Suprapubic skin (tissue), 4 donors: ENCODE data around the gene DCUN1D3. TPM values are rescaled to one million over a fixed set of nuclear protein-coding genes. Genes with fewer than 3 reads are reported as not detected.
"Not testable (repeated sequence)": the region's sequence is repeated elsewhere in the genome, so short reads cannot be mapped to it uniquely, and the experiment has no call there.

Experiments used
- DNase-seq, 2 donors: peaks; one replicate each; pipeline ENCODE4 v3.0.0-alpha.2; 2019; ENCODE audit warnings: low spot score in 2 of 2
- H3K27ac ChIP-seq: fragments of 200-600 bp; sonication (generic); one replicate; pipeline ENCODE4 v1.5.1; 2019
- H3K27me3 ChIP-seq: fragments of 200-600 bp; sonication (generic); one replicate; pipeline ENCODE4 v1.5.1; 2019
- H3K36me3 ChIP-seq: fragments of 200-600 bp; sonication (generic); one replicate; pipeline ENCODE4 v1.5.1; 2019
- H3K4me1 ChIP-seq: fragments of 200-600 bp; sonication (generic); one replicate; pipeline ENCODE4 v1.5.1; 2019
- H3K4me3 ChIP-seq: fragments of 200-600 bp; sonication (generic); one replicate; pipeline ENCODE4 v1.5.1; 2019; ENCODE audit warnings: mild to moderate bottlenecking
- H3K9me3 ChIP-seq: fragments of 200-600 bp; sonication (generic); one replicate; pipeline ENCODE4 v1.5.1; 2019
- EP300 ChIP-seq: sonication (generic); formaldehyde crosslinking; IDR thresholded peaks from one replicate; pipeline ENCODE4 v1.6.1; 2017; ENCODE audit warnings: antibody characterized with exemption
- POLR2A ChIP-seq, 2 donors: fragments of 450-650 bp; IDR thresholded peaks; one replicate each; pipeline ENCODE4 v1.6.1; 2017; ENCODE audit warnings: antibody characterized with exemption in 2 of 2, mild to moderate bottlenecking in 2 of 2, moderate library complexity in 2 of 2
- POLR2AphosphoS5 ChIP-seq, 3 donors: sonication (generic); formaldehyde crosslinking; IDR thresholded peaks; one replicate each; pipeline ENCODE4 v1.6.1; 2017; ENCODE audit warnings: antibody characterized with exemption in 3 of 3
- WGBS: methylation state at CpG from one replicate; pipeline ENCODE4 v1.1.5; 2018; 5-methylcytosine and 5-hydroxymethylcytosine counted together
- total RNA-seq, 4 donors: library from RNA; depleted of rRNA; stranded (reverse); fragments of >200 nt; gene quantifications; one replicate each; pipeline ENCODE4 v1.1.0, GENCODE V29; 2016
- TF ChIP-seq, protein P1 (sequence below), 2 donors: fragments of 200-600 bp in 1 of 2; fragments of 450-650 bp in 1 of 2; sonication (generic) in 1 of 2; IDR thresholded peaks; one replicate each; pipeline ENCODE4 v1.5.1; 2016 to 2019; ENCODE audit warnings: antibody characterized with exemption in 2 of 2, mild to moderate bottlenecking in 1 of 2, moderate library complexity in 1 of 2

Gene DCUN1D3
- total RNA-seq, 4 donors from 2014 or later, result 16.6 to 31.8 (median 21.1) TPM

- Histone ChIP-seq H3K36me3 (peaks cover 6% of the 10 kb centered on the region), H3K27me3 (no peaks in the 10 kb centered on the region), H3K27ac (peak overlapping the region; percentile 83), H3K4me3 (no peak overlapping the region), H3K9me3 (no peaks in the 10 kb centered on the region), H3K4me1 (peaks cover 73% of the 10 kb centered on the region)
- TF ChIP-seq, protein P1, sequence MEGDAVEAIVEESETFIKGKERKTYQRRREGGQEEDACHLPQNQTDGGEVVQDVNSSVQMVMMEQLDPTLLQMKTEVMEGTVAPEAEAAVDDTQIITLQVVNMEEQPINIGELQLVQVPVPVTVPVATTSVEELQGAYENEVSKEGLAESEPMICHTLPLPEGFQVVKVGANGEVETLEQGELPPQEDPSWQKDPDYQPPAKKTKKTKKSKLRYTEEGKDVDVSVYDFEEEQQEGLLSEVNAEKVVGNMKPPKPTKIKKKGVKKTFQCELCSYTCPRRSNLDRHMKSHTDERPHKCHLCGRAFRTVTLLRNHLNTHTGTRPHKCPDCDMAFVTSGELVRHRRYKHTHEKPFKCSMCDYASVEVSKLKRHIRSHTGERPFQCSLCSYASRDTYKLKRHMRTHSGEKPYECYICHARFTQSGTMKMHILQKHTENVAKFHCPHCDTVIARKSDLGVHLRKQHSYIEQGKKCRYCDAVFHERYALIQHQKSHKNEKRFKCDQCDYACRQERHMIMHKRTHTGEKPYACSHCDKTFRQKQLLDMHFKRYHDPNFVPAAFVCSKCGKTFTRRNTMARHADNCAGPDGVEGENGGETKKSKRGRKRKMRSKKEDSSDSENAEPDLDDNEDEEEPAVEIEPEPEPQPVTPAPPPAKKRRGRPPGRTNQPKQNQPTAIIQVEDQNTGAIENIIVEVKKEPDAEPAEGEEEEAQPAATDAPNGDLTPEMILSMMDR (IDR thresholded peaks at IDR 0.05), result no peak
- no peak for TF ChIP-seq EP300
- TF ChIP-seq POLR2AphosphoS5 (IDR thresholded peaks at IDR 0.05), result no peak
- TF ChIP-seq POLR2A (IDR thresholded peaks at IDR 0.05), result no peak
- DNase-seq, result no peak
- 52% methylated on average over 3 of the region's 3 CpGs for WGBS
Measured at GRCh38 chr16:20866801-20867200, 33.4 kb downstream of the DCUN1D3 start.

GRCh38 chr16:20866145-20866772 lies 33.9 kb downstream of the DCUN1D3 start:
- H3K4me1 ChIP-seq, result peaks cover 68% of the 10 kb centered on the region
- TF ChIP-seq POLR2AphosphoS5 (IDR thresholded peaks at IDR 0.05) (no peak), EP300 (no peak), POLR2A (IDR thresholded peaks at IDR 0.05) (no peak)
- TF ChIP-seq, protein P1 (IDR thresholded peaks at IDR 0.05), result no peak
- H3K36me3 ChIP-seq, result peaks cover 11% of the 10 kb centered on the region
- DNase-seq, result peak in 1 of 2 donors; percentile 71
- no peak overlapping the region for H3K4me3 ChIP-seq
- peak overlapping the region; percentile 83 for H3K27ac ChIP-seq
- H3K27me3 ChIP-seq, result no peaks in the 10 kb centered on the region
- WGBS, result 50% methylated on average over 6 of the region's 6 CpGs
- no peaks in the 10 kb centered on the region for H3K9me3 ChIP-seq

- WGBS, result 49% methylated on average over 6 of the region's 6 CpGs
- H3K9me3 ChIP-seq, result no peaks in the 10 kb centered on the region
- peak overlapping the region; percentile 83 for H3K27ac ChIP-seq
- no peak for DNase-seq
- no peaks in the 10 kb centered on the region for H3K27me3 ChIP-seq
- H3K4me3 ChIP-seq, result no peak overlapping the region
- H3K36me3 ChIP-seq, result peaks cover 17% of the 10 kb centered on the region
- no peak for TF ChIP-seq POLR2A (IDR thresholded peaks at IDR 0.05)
- no peak for TF ChIP-seq POLR2AphosphoS5 (IDR thresholded peaks at IDR 0.05)
- TF ChIP-seq, protein P1 (IDR thresholded peaks at IDR 0.05), result no peak
- no peak for TF ChIP-seq EP300
- H3K4me1 ChIP-seq, result peaks cover 67% of the 10 kb centered on the region
Measured at GRCh38 chr16:20865420-20866131, 34.6 kb downstream of the DCUN1D3 start.

DNA sequence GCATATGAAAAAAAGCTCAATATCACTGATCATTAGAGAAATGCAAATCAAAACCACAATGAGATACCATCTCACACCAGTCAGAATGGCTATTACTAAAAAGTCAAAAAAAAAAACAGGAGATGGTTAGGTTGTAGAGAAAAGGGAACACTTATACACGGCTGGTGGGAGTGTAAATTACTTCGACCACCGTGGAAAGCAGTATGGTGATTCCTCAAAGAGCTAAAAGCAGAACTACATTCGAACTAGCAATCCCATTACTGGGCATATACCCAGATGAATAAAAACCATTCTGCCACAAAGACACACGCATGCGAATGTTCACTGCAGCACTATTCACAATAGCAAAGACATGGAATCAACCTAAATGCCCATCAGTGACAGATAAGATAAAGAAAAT lies 35.8 kb downstream of the DCUN1D3 start:
- H3K27me3 ChIP-seq, H3K9me3 ChIP-seq, DNase-seq, H3K4me3 ChIP-seq, H3K27ac ChIP-seq: not testable (repeated sequence)
- Histone ChIP-seq H3K36me3 (peaks cover 28% of the 10 kb centered on the region), H3K4me1 (peaks cover 66% of the 10 kb centered on the region)
- WGBS, result 89% methylated on average over 6 of the region's 6 CpGs

GRCh38 chr16:20862162-20862960 lies 37.8 kb downstream of the DCUN1D3 start:
- H3K27ac ChIP-seq, result no peak overlapping the region
- H3K36me3 ChIP-seq, result peaks cover 28% of the 10 kb centered on the region
- H3K4me3 ChIP-seq, result no peak overlapping the region
- DNase-seq, result no peak
- no peak for TF ChIP-seq POLR2AphosphoS5 (IDR thresholded peaks at IDR 0.05)
- no peak for TF ChIP-seq EP300
- TF ChIP-seq, protein P1 (IDR thresholded peaks at IDR 0.05), result no peak
- TF ChIP-seq POLR2A (IDR thresholded peaks at IDR 0.05), result no peak
- no peaks in the 10 kb centered on the region for H3K27me3 ChIP-seq
- no peaks in the 10 kb centered on the region for H3K9me3 ChIP-seq
- peaks cover 46% of the 10 kb centered on the region for H3K4me1 ChIP-seq
- 93% methylated on average over 19 of the region's 21 CpGs for WGBS

DNA sequence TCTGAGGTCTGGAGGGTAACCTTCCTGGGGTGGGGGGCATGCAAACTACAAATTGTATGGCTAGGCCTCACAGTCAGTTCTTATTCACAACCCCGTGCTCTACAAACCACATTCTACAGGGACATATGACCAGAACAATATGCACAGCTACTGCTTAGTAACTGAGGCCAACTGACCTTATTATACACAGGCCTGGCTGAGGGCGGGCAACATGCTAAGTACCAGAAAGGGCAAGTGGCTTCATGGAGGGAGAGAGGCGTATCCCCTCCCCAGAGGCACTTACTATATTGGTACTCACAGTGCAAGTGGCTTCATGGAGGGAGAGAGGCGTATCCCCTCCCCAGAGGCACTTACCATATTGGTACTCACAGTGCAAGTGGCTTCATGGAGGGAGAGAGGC lies 39.2 kb downstream of the DCUN1D3 start:
- Histone ChIP-seq H3K4me1 (peaks cover 38% of the 10 kb centered on the region), H3K36me3 (peaks cover 28% of the 10 kb centered on the region)
- 78% methylated on average over 3 of the region's 4 CpGs for WGBS
- not testable (repeated sequence) for DNase-seq, H3K27ac ChIP-seq, H3K4me3 ChIP-seq, H3K9me3 ChIP-seq, H3K27me3 ChIP-seq
